ENCODE data around the gene ZNF500.
A peak's percentile ranks its signal among the peaks of the same experiment; 100 is the strongest.

Gene ZNF500

GRCh38 chr16:4734063-4734729 is 32.8 kb downstream of the ZNF500 start, which contains the start of the genes ANKS3 and DNAAF8:
Gene ANKS3, minus strand, starts transcription at chr16:4734271. Its CDS starts 4,122 bp downstream, at chr16:4730149.
Gene DNAAF8, plus strand, starts transcription at chr16:4734537. Its CDS starts 1,978 bp downstream, at chr16:4736515.
- peaks cover 4% of the 10 kb centered on the region for H3F3A ChIP-seq (ENCODE audit: insufficient read depth, low read length)
- H4K20me1 ChIP-seq (ENCODE audit: insufficient read depth, low read length): no peaks in the 10 kb centered on the region
- H3K9me2 ChIP-seq (replicated peaks; ENCODE audit: insufficient read depth, low read length): no peaks in the 10 kb centered on the region

GRCh38 chr16:4733747-4734062 is 33.3 kb downstream of the ZNF500 start:
- no peak for DNase-seq
- H2AFZ ChIP-seq (ENCODE audit: low read length): peak overlapping the region; percentile 97
- peaks cover 6% of the 10 kb centered on the region for H3K79me2 ChIP-seq (ENCODE audit: low read length)
- no peaks in the 10 kb centered on the region for H3K27me3 ChIP-seq (replicated peaks; ENCODE audit: insufficient read depth, low read length)
- H3K27ac ChIP-seq (ENCODE audit: low read length): peak overlapping the region; percentile 63; the same call in 1 of the 2 replicates
- no peaks in the 10 kb centered on the region for H3K9me2 ChIP-seq (replicated peaks; ENCODE audit: insufficient read depth, low read length)
- H3K36me3 ChIP-seq (replicated peaks; ENCODE audit: insufficient read depth, low read length): no peaks in the 10 kb centered on the region
- no peaks in the 10 kb centered on the region for H4K20me1 ChIP-seq (ENCODE audit: insufficient read depth, low read length)
- H3F3A ChIP-seq (ENCODE audit: insufficient read depth, low read length): peaks cover 4% of the 10 kb centered on the region
- peaks cover 5% of the 10 kb centered on the region; the same call in 1 of the 2 replicates for H3K4me1 ChIP-seq (ENCODE audit: low read length)
- peak overlapping the region; percentile 86 for H3K4me2 ChIP-seq (ENCODE audit: low read depth, low read length)
- peak overlapping the region; percentile 81 for H3K9ac ChIP-seq (ENCODE audit: low read length)
- H3K9me3 ChIP-seq (replicated peaks; ENCODE audit: insufficient read depth, low read length): no peaks in the 10 kb centered on the region
- TF ChIP-seq CTCF (IDR thresholded peaks at IDR 0.05; ENCODE audit: low read length) (no peak), EZH2 (optimal IDR thresholded peaks at IDR 0.05; ENCODE audit: low read depth, low read length) (no peak), EZH2phosphoT487 (IDR thresholded peaks at IDR 0.05; ENCODE audit: low read length) (no peak)
- peak overlapping the region; percentile 87 for H3K4me3 ChIP-seq (ENCODE audit: low read length)

More at GRCh38 chr16:4734063-4734729, 32.8 kb downstream of the ZNF500 start, which contains the start of the genes ANKS3 and DNAAF8:
- peak within 1 kb of the TSS; percentile 97 for H2AFZ ChIP-seq (ENCODE audit: low read length)
- peak within 1 kb of the TSS; percentile 86 for H3K4me2 ChIP-seq (ENCODE audit: low read depth, low read length)
- H3K9ac ChIP-seq (ENCODE audit: low read length): peak within 1 kb of the TSS; percentile 81
- peak; percentile 88 for DNase-seq
- peak within 1 kb of the TSS; percentile 87 for H3K4me3 ChIP-seq (ENCODE audit: low read length)
- peaks cover 5% of the 10 kb centered on the region; the same call in 1 of the 2 replicates for H3K4me1 ChIP-seq (ENCODE audit: low read length)
- H3K36me3 ChIP-seq (replicated peaks; ENCODE audit: insufficient read depth, low read length): no peaks in the 10 kb centered on the region
- no peaks in the 10 kb centered on the region for H3K9me3 ChIP-seq (replicated peaks; ENCODE audit: insufficient read depth, low read length)
- peaks cover 6% of the 10 kb centered on the region for H3K79me2 ChIP-seq (ENCODE audit: low read length)
- no peak for TF ChIP-seq CTCF (IDR thresholded peaks at IDR 0.05; ENCODE audit: low read length)
- TF ChIP-seq EZH2phosphoT487 (IDR thresholded peaks at IDR 0.05; ENCODE audit: low read length): no peak
- TF ChIP-seq EZH2 (optimal IDR thresholded peaks at IDR 0.05; ENCODE audit: low read depth, low read length): no peak
- H3K27me3 ChIP-seq (replicated peaks; ENCODE audit: insufficient read depth, low read length): no peaks in the 10 kb centered on the region
- peak within 1 kb of the TSS; percentile 63; the same call in 1 of the 2 replicates for H3K27ac ChIP-seq (ENCODE audit: low read length)

- peaks cover 6% of the 10 kb centered on the region for H3K79me2 ChIP-seq (ENCODE audit: low read length)
- H2AFZ ChIP-seq (ENCODE audit: low read length): peak overlapping the region; percentile 97
- H3K27ac ChIP-seq (ENCODE audit: low read length): no peak overlapping the region
- H3K4me1 ChIP-seq (ENCODE audit: low read length): peaks cover 5% of the 10 kb centered on the region; the same call in 1 of the 2 replicates
- no peaks in the 10 kb centered on the region for H3K9me2 ChIP-seq (replicated peaks; ENCODE audit: insufficient read depth, low read length)
- no peaks in the 10 kb centered on the region for H3K27me3 ChIP-seq (replicated peaks; ENCODE audit: insufficient read depth, low read length)
- H3K4me3 ChIP-seq (ENCODE audit: low read length): peak overlapping the region; percentile 87
- TF ChIP-seq EZH2phosphoT487 (IDR thresholded peaks at IDR 0.05; ENCODE audit: low read length): no peak
- no peak for TF ChIP-seq CTCF (IDR thresholded peaks at IDR 0.05; ENCODE audit: low read length)
- H3K4me2 ChIP-seq (ENCODE audit: low read depth, low read length): peak overlapping the region; percentile 86
- H3F3A ChIP-seq (ENCODE audit: insufficient read depth, low read length): peaks cover 4% of the 10 kb centered on the region
- H3K9ac ChIP-seq (ENCODE audit: low read length): peak overlapping the region; percentile 81
- no peaks in the 10 kb centered on the region for H3K9me3 ChIP-seq (replicated peaks; ENCODE audit: insufficient read depth, low read length)
- DNase-seq: no peak
- H3K36me3 ChIP-seq (replicated peaks; ENCODE audit: insufficient read depth, low read length): no peaks in the 10 kb centered on the region
- no peaks in the 10 kb centered on the region for H4K20me1 ChIP-seq (ENCODE audit: insufficient read depth, low read length)
Measured at GRCh38 chr16:4733211-4733742, 33.7 kb downstream of the ZNF500 start.

All from MM.1S (cell line).